Activated B cell treated with CpG ODN at 0.5 μM for 24 hours (primary cell): ENCODE measurements around the gene FZD2. TPM values are rescaled to one million over a fixed set of nuclear protein-coding genes. Genes with fewer than 3 reads are reported as not detected.
"Not testable (repeated sequence)": the region's sequence is repeated elsewhere in the genome, so short reads cannot be mapped to it uniquely, and the experiment has no call there.

Experiments used
- ATAC-seq: fragments of 200-7000 bp; cut with Tn5 transposase; one replicate; pipeline ENCODE4 v1.10.0; 2021; ENCODE audit warnings: low read depth, mild to moderate bottlenecking, moderate library complexity
- CTCF ChIA-PET: fragments of 350-600 bp; sonication (Branson Sonifier 250); formaldehyde crosslinking; loops from one replicate; lab custom pipeline; 2021; ENCODE audit warnings: antibody characterized with exemption; lab: Charles Lee
- POLR2A ChIA-PET: fragments of 350-600 bp; sonication (Branson Sonifier 250); formaldehyde crosslinking; loops from one replicate; lab custom pipeline; 2021; ENCODE audit warnings: antibody characterized with exemption; lab: Charles Lee
- DNase-seq: peaks from one replicate; pipeline ENCODE4 v3.0.0; 2022
- H3K27ac Mint-ChIP-seq: one replicate; pipeline ENCODE4 v1.8.0; 2020; ENCODE audit warnings: mixed read lengths
- H3K27me3 Mint-ChIP-seq: one replicate; pipeline ENCODE4 v1.8.0; 2021; ENCODE audit warnings: mixed read lengths
- H3K36me3 Mint-ChIP-seq: one replicate; pipeline ENCODE4 v1.8.0; 2021; ENCODE audit warnings: low read depth, mixed read lengths
- H3K4me1 Mint-ChIP-seq: one replicate; pipeline ENCODE4 v1.8.0; 2021; ENCODE audit warnings: mixed read lengths
- H3K4me3 Mint-ChIP-seq: one replicate; pipeline ENCODE4 v1.8.0; 2020; ENCODE audit warnings: mild to moderate bottlenecking, mixed read lengths
- H3K9me3 Mint-ChIP-seq: one replicate; pipeline ENCODE4 v1.8.0; 2020; ENCODE audit warnings: mixed read lengths
- CTCF ChIP-seq: fragments of 200-600 bp; IDR thresholded peaks from one replicate; pipeline ENCODE4 v1.8.0; 2022; ENCODE audit warnings: antibody characterized with exemption, mild to moderate bottlenecking
- intact Hi-C: fragments of 100-400 bp; cut with micrococcal nuclease; formaldehyde crosslinking; loops from one replicate; pipeline ENCODE4 v1.15.1; 2024
- total RNA-seq: library from RNA; stranded (reverse); gene quantifications from 2 replicates; pipeline ENCODE4 v1.2.3, GENCODE V29; 2022

The FZD2 gene
- 0.91 TPM in 2 replicates for total RNA-seq

GRCh38 chr17:44556832-44557606 lies at the start of gene FZD2:
TSS of gene FZD2 (plus strand) at chr17:44557484. CDS start at chr17:44557689, 205 bp downstream.
- POLR2A ChIA-PET: interaction anchor here (0.6 to 1.5 kb wide), 8 partner anchors 20 to 370 kb away, joined by 3 to 5 read pairs (median 4); partner anchors contain the start of genes CCDC43, GPATCH8 and TMUB2
- peaks cover 25% of the 10 kb centered on the region for H3K27me3 Mint-ChIP-seq
- peak; percentile 64 for DNase-seq
- no peaks in the 10 kb centered on the region for H3K9me3 Mint-ChIP-seq
- CTCF ChIA-PET: no interaction called here
- no peak for TF ChIP-seq CTCF
- H3K36me3 Mint-ChIP-seq: peaks cover 5% of the 10 kb centered on the region
- intact Hi-C loops: loop anchor here (1.0 to 5.0 kb wide), 7 partner anchors 54 to 505 kb away; partner anchors contain the start of genes CCDC43, DBF4B, GPATCH8 and MEIOC
- peaks cover 26% of the 10 kb centered on the region for H3K4me1 Mint-ChIP-seq
- peak within 1 kb of the TSS; percentile 95 for H3K4me3 Mint-ChIP-seq
- ATAC-seq: peak; percentile 84
- peak within 1 kb of the TSS; percentile 90 for H3K27ac Mint-ChIP-seq

- ATAC-seq: peak; percentile 45
- ChIA-PET POLR2A (interaction anchor here (1.3 kb wide), 1 partner anchor 8 kb away, joined by 6 read pairs; the partner anchor contains the start of gene GPATCH8), CTCF (interaction anchor here (0.6 kb wide), 1 partner anchor 21 kb away, joined by 9 read pairs; no protein-coding TSS in a partner anchor)
- intact Hi-C loops, H3K27ac Mint-ChIP-seq, DNase-seq, H3K4me3 Mint-ChIP-seq, H3K4me1 Mint-ChIP-seq, H3K9me3 Mint-ChIP-seq, H3K36me3 Mint-ChIP-seq: not testable (repeated sequence)
- peaks cover 10% of the 10 kb centered on the region for H3K27me3 Mint-ChIP-seq
Observed at GRCh38 chr17:44511241-44512134, 45.8 kb upstream of the FZD2 start.

GRCh38 chr17:44518032-44518431 lies 39.3 kb upstream of the FZD2 start:
- intact Hi-C loops: no loop called here
- DNase-seq (no peak), ATAC-seq (no peak)
- CTCF ChIA-PET: no interaction called here
- POLR2A ChIA-PET: no interaction called here
- Mint-ChIP-seq H3K27me3 (peaks cover 17% of the 10 kb centered on the region), H3K27ac (no peak overlapping the region), H3K4me1 (no peaks in the 10 kb centered on the region), H3K4me3 (no peak overlapping the region), H3K36me3 (no peaks in the 10 kb centered on the region), H3K9me3 (no peaks in the 10 kb centered on the region)
- TF ChIP-seq CTCF: no peak

- H3K4me1 Mint-ChIP-seq: no peaks in the 10 kb centered on the region
- peaks cover 7% of the 10 kb centered on the region for H3K27me3 Mint-ChIP-seq
- H3K9me3 Mint-ChIP-seq: peaks cover 6% of the 10 kb centered on the region
- POLR2A ChIA-PET: no interaction called here
- ATAC-seq (no peak), DNase-seq (no peak)
- H3K4me3 Mint-ChIP-seq: no peak overlapping the region
- CTCF ChIA-PET: interaction anchor here (0.6 to 1.3 kb wide), 10 partner anchors 11 to 319 kb away, joined by 3 read pairs; no protein-coding TSS in a partner anchor
- no peak for TF ChIP-seq CTCF
- intact Hi-C loops: no loop called here
- H3K36me3 Mint-ChIP-seq: no peaks in the 10 kb centered on the region
- H3K27ac Mint-ChIP-seq: no peak overlapping the region
Observed at GRCh38 chr17:44522883-44523671, 34.2 kb upstream of the FZD2 start.

DNA sequence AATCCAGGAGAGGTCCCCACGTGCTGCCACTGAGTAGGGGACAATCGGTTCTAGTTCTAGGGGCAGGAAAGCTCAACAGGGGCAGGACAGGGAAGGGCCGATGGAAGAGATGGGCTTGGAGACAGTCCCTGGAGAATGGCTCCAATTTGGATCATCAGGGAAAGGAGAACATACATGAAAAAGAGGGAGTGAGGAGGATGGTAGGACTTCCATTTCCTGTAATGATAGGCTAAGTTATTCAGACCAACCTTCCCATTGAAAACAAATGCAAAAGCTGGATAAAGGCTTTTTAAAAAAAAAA lies 33.7 kb upstream of the FZD2 start:
- intact Hi-C loops: no loop called here
- CTCF ChIA-PET: interaction anchor here (0.6 to 1.3 kb wide), 8 partner anchors 10 to 319 kb away, joined by 3 read pairs; no protein-coding TSS in a partner anchor
- Mint-ChIP-seq H3K9me3 (peaks cover 6% of the 10 kb centered on the region), H3K4me1 (no peaks in the 10 kb centered on the region), H3K4me3 (no peak overlapping the region), H3K36me3 (no peaks in the 10 kb centered on the region), H3K27me3 (peaks cover 7% of the 10 kb centered on the region), H3K27ac (no peak overlapping the region)
- DNase-seq (no peak), ATAC-seq (no peak)
- no peak for TF ChIP-seq CTCF
- POLR2A ChIA-PET: no interaction called here
